Right forelimb (tissue), 1 donor: Measurements from ENCODE around the gene CRYBA1.
"Not testable (repeated sequence)": the region's sequence is repeated elsewhere in the genome, so short reads cannot be mapped to it uniquely, and the experiment has no call there.

Experiments
- DNase-seq: peaks from one replicate; pipeline ENCODE4 v3.0.0-alpha.2; 2018

Gene CRYBA1

GRCh38 chr17:29246628-29247027 lies at the start of gene CRYBA1:
Gene CRYBA1 (plus strand): TSS chr17:29246859. CDS start chr17:29246864, 5 bp downstream.
- no peak for DNase-seq

GRCh38 chr17:29197516-29198272 lies 49.0 kb upstream of the CRYBA1 start:
- no peak for DNase-seq

DNA sequence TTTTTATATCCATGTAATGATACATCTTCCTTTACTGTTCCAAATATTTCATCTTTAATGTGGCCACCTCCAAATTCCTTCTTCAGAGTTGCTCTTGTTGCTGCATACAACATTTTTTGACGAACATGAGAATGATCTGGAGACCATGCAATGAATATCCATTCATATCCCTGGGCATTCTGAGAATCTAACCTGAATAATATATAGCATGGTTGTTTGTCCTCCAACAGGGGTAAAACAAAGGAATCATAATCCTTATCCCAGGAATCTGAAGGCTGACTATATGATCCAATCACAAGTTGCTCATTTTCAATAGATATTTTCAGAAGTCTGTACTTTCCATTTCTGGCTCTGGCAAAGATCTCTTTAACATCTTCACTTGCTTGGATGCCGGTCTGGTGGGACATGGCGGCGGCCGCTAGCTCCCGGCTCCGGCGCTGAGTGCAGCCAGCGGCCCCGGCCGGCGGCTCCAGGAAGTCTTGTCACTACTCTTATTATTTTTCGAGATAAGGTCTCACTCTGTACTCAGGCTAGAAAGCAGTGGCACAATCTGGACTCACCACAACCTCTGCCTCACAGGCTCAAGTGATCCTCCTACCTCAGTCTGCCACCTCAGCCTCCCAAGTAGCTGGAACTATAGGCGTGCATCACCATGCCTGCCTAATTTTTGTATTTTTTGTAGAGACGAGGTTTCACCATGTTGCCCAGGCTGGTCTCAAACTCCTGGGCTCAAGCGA lies 42.4 kb upstream of the CRYBA1 start:
- not testable (repeated sequence) for DNase-seq

DNA sequence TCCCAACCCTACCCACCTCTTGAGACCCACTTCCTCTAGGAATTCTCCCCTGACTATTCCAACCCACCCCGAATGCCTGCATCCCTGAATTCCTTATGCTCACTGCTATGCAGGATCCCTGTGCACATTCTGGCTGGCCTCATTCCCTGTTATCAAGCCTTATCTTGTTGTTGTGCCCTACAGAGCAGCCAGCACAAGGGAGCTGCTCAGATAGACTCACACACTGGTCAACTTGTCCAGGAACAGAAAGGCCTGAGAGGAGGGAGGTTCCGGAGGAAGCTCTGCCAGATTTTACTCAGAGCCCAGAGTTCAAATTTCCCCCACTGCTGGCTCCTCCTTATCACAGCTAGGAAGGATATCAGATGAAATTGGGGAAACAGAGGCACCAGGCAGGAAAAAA lies 41.6 kb upstream of the CRYBA1 start:
- DNase-seq = no peak

DNA sequence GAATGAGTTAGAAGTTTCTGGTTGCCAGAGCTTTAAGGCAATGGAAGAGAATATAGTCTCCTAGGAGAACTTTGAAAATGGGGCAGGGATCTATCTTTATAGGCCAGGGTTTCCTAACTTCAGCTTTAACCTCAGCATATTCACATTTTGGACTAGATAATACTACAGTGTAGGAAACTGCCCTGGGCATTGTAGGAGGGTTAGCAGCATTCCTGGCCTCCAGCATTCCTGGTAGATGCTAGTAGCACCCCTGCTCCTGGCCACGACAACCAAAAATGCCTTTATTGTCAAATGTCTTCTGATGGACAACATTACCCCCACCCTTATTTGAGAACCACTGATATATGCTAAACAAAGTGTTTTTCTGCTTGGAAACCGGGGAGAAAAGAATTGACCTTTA lies 38.7 kb upstream of the CRYBA1 start:
- DNase-seq = no peak

DNA sequence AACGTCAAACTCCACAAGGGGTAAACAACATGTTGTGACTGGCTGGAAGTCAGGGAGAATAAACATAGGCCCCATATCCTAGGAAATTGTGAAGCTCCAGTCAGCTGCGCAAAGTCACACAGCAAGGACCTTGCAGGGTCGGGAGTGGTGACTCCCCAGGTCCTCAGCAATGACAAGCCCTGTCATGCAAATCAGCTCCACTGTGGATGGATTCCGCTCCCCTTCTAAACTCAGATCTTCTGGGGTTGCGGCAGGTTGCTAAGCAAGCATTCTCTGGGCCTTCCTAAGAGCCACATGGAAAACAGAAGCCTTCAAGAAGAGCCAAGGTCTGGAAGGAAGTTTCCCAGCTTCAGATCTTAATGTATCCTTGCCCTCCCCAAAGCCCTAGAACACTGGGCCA lies 37.6 kb upstream of the CRYBA1 start:
- no peak for DNase-seq

DNA sequence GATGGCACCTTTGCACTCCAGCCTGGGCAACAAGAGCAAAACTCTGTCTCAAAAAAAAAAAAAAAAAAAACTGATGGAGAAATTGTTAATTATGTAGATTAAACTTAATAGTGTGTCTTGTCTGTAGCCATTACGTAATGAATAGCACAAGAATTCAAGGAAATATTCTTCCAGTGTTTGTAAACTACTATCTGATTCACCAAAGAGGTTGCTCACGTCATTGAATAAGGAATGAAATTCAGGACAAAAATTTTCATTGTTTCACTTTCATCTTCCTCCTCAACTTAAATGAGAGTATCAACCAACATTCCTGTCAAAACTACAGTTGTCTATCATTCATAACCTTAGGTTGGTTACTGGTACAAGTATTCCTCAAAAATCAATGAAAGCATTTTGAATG lies 35.8 kb upstream of the CRYBA1 start:
- no peak for DNase-seq

DNA sequence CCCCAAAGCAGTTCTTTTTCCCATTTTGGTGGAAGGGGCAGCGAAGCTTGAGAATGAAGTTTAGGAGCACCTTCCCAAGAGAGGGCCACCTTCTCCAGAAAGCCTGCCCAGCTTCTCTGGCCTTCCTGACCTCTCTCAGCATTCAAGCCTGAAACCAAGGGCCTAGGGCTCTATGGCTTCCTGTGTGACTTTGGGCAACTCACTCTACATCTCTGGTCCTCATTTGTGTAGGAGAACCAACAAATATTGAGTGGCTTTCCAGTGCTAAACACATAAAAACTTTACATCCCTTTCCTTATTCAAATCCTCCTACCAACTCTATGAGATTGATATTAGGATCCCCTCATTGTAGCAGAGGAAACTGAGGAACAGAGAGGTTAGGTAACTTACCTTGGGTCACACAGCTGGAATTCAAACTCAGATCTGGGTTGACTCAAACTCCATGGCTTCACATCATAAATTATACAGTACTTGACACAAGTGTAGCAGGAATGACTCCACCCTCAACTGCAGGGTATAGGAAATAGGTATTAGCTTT lies 34.5 kb upstream of the CRYBA1 start:
- DNase-seq = no peak

GRCh38 chr17:29212681-29213121 lies 34.0 kb upstream of the CRYBA1 start:
- no peak for DNase-seq

DNA sequence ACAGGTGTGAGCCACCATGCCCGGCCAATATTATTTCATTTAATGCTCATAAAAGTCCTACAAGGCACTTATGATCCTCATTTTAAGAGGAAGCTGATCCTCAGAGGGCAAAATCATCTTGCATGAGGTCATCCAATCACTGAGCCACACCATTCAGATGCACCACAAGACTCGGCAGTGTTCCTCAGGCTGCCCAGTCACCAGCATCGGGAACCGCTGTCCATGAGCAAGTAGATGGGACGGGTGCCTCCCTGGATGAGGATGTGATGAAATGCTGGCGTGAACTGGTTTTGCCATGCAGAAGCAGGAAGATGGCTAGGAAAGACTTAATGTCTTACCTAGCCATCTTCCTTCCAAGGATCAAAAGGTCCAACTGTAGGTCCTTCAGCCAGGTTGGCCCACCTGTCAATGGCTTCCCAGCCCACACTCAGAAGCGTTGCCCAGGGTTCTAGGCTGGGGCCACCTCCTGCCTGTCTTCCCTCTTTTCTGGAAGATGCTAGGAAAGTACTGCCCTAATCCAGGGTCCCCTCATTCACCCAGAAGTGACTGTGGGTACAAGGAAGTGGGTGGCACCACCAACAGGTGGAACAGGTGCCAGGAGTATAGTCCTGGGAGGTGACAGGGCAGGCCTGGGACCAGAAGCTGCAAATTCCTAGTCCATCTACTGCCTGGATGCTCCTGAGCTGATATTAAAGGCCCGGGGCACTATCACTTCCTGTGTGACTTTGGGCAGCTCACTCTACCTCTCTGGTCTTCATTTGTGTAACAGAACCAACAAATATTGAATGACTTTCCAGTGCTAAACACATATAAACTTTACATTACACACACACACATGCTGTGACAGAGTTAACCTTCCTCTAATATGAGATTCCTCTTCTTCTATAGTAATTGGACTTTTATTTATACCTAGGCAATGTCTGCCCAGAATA lies 32.2 kb upstream of the CRYBA1 start:
- DNase-seq = no peak

DNA sequence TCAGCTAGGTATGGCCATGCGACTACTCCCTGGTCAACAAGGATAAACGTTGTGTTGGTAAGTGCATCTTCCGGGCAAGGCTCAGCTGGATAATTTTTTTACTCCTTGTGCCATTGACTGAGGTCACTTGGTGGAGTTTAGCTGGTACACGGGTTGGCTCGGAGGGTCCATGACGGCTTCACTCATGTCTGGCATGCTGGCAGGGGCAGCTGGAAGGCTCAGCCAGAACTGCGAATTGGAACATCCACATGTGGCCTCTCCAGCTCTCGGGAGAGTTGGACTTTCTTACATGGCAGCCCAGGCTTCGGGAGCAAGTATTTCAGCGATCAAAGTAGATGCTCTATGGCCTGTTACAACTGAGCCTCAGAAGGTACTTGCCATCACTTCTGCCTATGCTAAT lies 31.5 kb upstream of the CRYBA1 start:
- no peak for DNase-seq

GRCh38 chr17:29215717-29216116 lies 30.9 kb upstream of the CRYBA1 start:
- DNase-seq = no peak

DNA sequence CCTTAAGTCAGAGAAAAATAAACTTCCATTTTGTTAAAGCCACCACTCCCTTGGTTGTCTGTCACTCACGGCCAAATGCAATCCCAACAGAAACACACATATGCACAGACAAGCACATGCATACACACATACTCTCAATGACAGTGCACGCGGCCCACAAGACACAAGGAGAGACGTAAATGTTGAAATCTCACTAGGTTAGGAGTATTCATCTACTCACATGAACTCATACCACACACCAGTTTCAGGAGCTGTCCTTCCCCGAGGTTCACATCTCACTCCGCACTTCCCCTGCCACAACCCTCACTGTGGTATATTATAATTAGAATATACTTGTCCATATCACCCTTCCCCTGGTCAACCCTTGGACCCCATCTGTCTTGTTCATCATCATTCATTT lies 30.5 kb upstream of the CRYBA1 start:
- DNase-seq = no peak

DNA sequence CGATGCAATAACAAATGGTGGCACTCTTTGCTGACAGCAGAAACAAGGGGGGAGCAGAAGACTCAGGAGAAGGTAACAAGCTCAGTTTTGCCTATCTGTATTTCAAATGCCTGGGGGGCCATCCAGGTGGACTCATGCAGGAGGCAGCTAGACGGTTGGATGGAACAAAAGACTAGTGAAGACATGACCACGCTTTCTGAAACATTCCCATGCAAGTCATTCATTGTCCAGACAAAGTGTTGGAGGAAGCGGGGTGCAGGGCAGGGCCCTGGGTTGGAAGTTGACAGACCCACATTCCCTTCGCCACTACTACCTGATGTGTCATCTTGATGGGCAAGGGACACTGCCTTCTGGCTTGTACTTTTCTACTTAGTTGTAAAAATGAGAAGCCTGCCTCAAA lies 29.8 kb upstream of the CRYBA1 start:
- no peak for DNase-seq

GRCh38 chr17:29219378-29220047 lies 27.1 kb upstream of the CRYBA1 start:
- peak; percentile 81 for DNase-seq

GRCh38 chr17:29221338-29221737 lies 25.3 kb upstream of the CRYBA1 start:
- DNase-seq = not testable (repeated sequence)

DNA sequence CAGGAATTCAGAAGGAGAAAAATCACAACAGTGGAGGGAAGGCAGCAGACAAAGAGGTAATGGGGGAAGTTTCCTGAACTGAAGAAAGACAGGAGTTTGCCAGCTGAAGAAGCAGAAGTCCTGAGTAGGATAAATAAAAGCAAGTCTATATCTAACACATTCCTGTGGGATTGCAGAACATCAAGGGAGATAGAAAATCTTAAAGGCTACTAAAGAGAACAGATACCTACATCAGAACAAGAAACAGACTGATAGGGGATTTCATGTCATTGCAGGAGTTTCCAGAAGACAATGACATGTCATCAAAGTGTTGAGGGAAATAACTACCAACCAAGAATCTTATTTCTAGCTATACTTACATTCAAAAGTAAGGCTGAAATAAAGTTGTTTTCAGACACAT lies 21.3 kb upstream of the CRYBA1 start:
- no peak for DNase-seq

DNA sequence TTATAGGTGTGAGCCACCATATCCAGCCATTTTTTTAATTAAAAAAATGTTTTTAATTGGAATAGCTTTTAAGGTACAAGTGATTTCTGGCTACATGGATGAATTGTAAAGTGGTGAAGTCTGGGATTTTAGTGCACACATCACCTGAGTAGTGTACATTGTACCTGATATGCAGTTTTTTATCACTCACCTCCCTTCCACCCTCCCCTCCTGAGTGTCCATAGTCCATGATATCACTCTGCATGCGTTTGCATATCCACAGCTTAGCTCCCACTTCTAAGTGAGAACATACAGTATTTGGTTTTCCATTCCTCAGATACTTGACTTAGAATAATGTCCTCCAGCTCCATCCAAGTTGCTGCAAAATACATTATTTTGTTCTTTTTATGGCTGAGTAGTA lies 13.4 kb upstream of the CRYBA1 start:
- DNase-seq = no peak

- DNase-seq = not testable (repeated sequence)
These were observed 11.7 kb upstream of the CRYBA1 start for GRCh38 chr17:29234972-29235371.

- DNase-seq = no peak
These were observed 10.8 kb upstream of the CRYBA1 start for GRCh38 chr17:29235904-29236303.

GRCh38 chr17:29237476-29238132 lies 9.1 kb upstream of the CRYBA1 start:
- DNase-seq = no peak
